LNCaP clone FGC (cell line): Measurements from ENCODE around the gene PTPRQ.

Source experiments
- DNase-seq: peaks from one replicate; pipeline ENCODE4 v3.0.0-alpha.2; 2011; ENCODE audit warnings: low read depth
- H3K4me3 ChIP-seq: 2 replicates; pipeline ENCODE4 v1.5.1; 2011; ENCODE audit warnings: mild to moderate bottlenecking, low read depth, low read length, control low read depth
- CTCF ChIP-seq: IDR thresholded peaks from 2 replicates; pipeline ENCODE4 v1.5.1; 2012; ENCODE audit warnings: mild to moderate bottlenecking; ENCODE audit not compliant: control insufficient read depth, insufficient read depth; ENCODE audit errors: extremely low read depth

PTPRQ gene

GRCh38 chr12:80412343-80412953, 31.6 kb upstream of the PTPRQ start:
- TF ChIP-seq CTCF = peak; percentile 68
- DNase-seq = peak; percentile 40
- no peak overlapping the region for H3K4me3 ChIP-seq

- no peak overlapping the region for H3K4me3 ChIP-seq
- DNase-seq = no peak
- peak; percentile 47 for TF ChIP-seq CTCF
These were observed 30.6 kb upstream of the PTPRQ start for GRCh38 chr12:80413462-80413861.

GRCh38 chr12:80415466-80415865, 28.6 kb upstream of the PTPRQ start:
- TF ChIP-seq CTCF = no peak
- H3K4me3 ChIP-seq = no peak overlapping the region
- no peak for DNase-seq

- TF ChIP-seq CTCF = no peak
- no peak for DNase-seq
- H3K4me3 ChIP-seq = no peak overlapping the region
These were observed 24.4 kb upstream of the PTPRQ start for GRCh38 chr12:80419644-80420043.

- no peak for DNase-seq
- no peak for TF ChIP-seq CTCF
- no peak overlapping the region for H3K4me3 ChIP-seq
These were observed 24.0 kb upstream of the PTPRQ start for GRCh38 chr12:80420075-80420474.

- DNase-seq = no peak
These were observed 21.5 kb upstream of the PTPRQ start for GRCh38 chr12:80422550-80422949.

More at GRCh38 chr12:80422550-80422949, 21.5 kb upstream of the PTPRQ start:
- H3K4me3 ChIP-seq = no peak overlapping the region
- TF ChIP-seq CTCF = no peak
